Mesendoderm (in vitro differentiated cells): Measurements from ENCODE around the gene IPO7.
"Not testable (repeated sequence)": the region's sequence is repeated elsewhere in the genome, so short reads cannot be mapped to it uniquely, and the experiment has no call there.

ENCODE experiments used
- DNase-seq: peaks from one replicate; pipeline ENCODE4 v3.0.0; 2013
- H2AK5ac ChIP-seq: 2 replicates; pipeline ENCODE4 v1.6.1; 2013; ENCODE audit warnings: low read length, inconsistent platforms
- H2BK120ac ChIP-seq: 2 replicates; pipeline ENCODE4 v1.6.1; 2013; ENCODE audit warnings: low read depth, mild to moderate bottlenecking, low read length, moderate library complexity, mixed read lengths
- H2BK15ac ChIP-seq: replicated peaks from 2 replicates; pipeline ENCODE4 v1.6.1; 2013; ENCODE audit warnings: low read depth, mild to moderate bottlenecking, moderate library complexity
- H2BK5ac ChIP-seq: 2 replicates; pipeline ENCODE4 v1.6.1; 2013; ENCODE audit warnings: low read length, inconsistent platforms
- H3K18ac ChIP-seq: 2 replicates; pipeline ENCODE4 v1.6.1; 2013; ENCODE audit warnings: mild to moderate bottlenecking, low read length, mixed read lengths
- H3K23ac ChIP-seq: one replicate; pipeline ENCODE4 v1.6.1; 2013; ENCODE audit warnings: low read length
- H3K27ac ChIP-seq: 2 replicates; pipeline ENCODE4 v1.5.1; 2013; ENCODE audit warnings: low read depth, mild to moderate bottlenecking, inconsistent platforms, low read length, moderate library complexity
- H3K27me3 ChIP-seq: 2 replicates; pipeline ENCODE4 v1.6.1; 2013; ENCODE audit warnings: low read length, control low read depth, mild to moderate bottlenecking, inconsistent platforms; ENCODE audit not compliant: insufficient read depth, poor library complexity
- H3K36me3 ChIP-seq: 2 replicates; pipeline ENCODE4 v1.6.1; 2013; ENCODE audit warnings: low read length, inconsistent platforms; ENCODE audit not compliant: control insufficient read depth, insufficient read depth
- H3K4ac ChIP-seq: one replicate; pipeline ENCODE4 v1.6.1; 2013; ENCODE audit warnings: low read depth, mild to moderate bottlenecking, low read length, moderate library complexity
- H3K4me1 ChIP-seq: 2 replicates; pipeline ENCODE4 v1.6.1; 2013; ENCODE audit warnings: low read depth, low read length, inconsistent platforms; ENCODE audit not compliant: control insufficient read depth
- H3K4me2 ChIP-seq: 2 replicates; pipeline ENCODE4 v1.6.1; 2013; ENCODE audit warnings: low read length
- H3K4me3 ChIP-seq: 2 replicates; pipeline ENCODE4 v1.5.1; 2013; ENCODE audit warnings: mild to moderate bottlenecking, low read length
- H3K56ac ChIP-seq: one replicate; pipeline ENCODE4 v1.6.1; 2013; ENCODE audit warnings: low read length
- H3K79me1 ChIP-seq: 2 replicates; pipeline ENCODE4 v1.6.1; 2013; ENCODE audit warnings: low read length, inconsistent platforms
- H3K79me2 ChIP-seq: 2 replicates; pipeline ENCODE4 v1.6.1; 2013; ENCODE audit warnings: mild to moderate bottlenecking, low read length; ENCODE audit not compliant: control insufficient read depth, insufficient read depth
- H3K9ac ChIP-seq: 2 replicates; pipeline ENCODE4 v1.6.1; 2013; ENCODE audit warnings: low read length, inconsistent platforms
- H4K5ac ChIP-seq: one replicate; pipeline ENCODE4 v1.6.1; 2013; ENCODE audit warnings: low read length
- H4K8ac ChIP-seq: one replicate; pipeline ENCODE4 v1.6.1; 2013; ENCODE audit warnings: low read depth, mild to moderate bottlenecking, control low read depth, low read length, moderate library complexity
- WGBS: extraction: QIAGEN DNeasy Blood & Tissue Kit; methylation state at CpG from one replicate; pipeline ENCODE4 v1.1.7; 2013; ENCODE audit warnings: low lambda C conversion rate, missing lambda C conversion rate; ENCODE audit not compliant: insufficient coverage; ENCODE audit errors: extremely low coverage; 5-methylcytosine and 5-hydroxymethylcytosine counted together

Gene IPO7

GRCh38 chr11:9351321-9351881 is 33.1 kb upstream of the IPO7 start:
- H3K79me2 ChIP-seq, result no peaks in the 10 kb centered on the region

DNA sequence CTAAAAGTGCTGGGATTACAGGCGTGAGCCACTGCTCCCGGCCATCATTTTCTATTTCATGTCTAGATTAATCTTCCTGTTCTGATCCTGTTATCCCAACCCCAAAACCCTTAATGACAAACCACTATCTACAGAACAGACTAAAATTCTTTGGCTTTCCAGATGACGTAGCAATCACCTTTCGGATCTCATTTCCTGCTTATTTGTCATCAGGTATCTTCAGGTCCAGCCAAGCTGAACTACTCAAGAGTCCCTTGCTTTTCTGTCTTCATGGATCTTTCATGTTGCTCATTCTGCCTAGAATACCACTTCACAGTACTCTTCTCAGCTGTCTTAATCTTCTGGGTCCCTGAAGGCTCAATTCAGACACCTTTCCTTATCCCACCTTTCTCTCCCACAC is 27.4 kb upstream of the IPO7 start:
- peak; percentile 27 for DNase-seq

More at GRCh38 chr11:9351321-9351881, 33.1 kb upstream of the IPO7 start:
- Histone ChIP-seq H3K4me2 (no peak overlapping the region), H3K27ac (no peak overlapping the region), H2BK120ac (no peak overlapping the region), H4K8ac (no peak overlapping the region), H2BK5ac (no peak overlapping the region), H4K5ac (no peak overlapping the region), H3K4ac (no peak overlapping the region), H2AK5ac (no peak overlapping the region), H3K23ac (no peak overlapping the region), H2BK15ac (no peak overlapping the region), H3K18ac (no peak overlapping the region), H3K56ac (no peak overlapping the region), H3K4me3 (no peak overlapping the region), H3K4me1 (peaks cover 2% of the 10 kb centered on the region), H3K36me3 (no peaks in the 10 kb centered on the region), H3K9ac (no peak overlapping the region), H3K27me3 (no peaks in the 10 kb centered on the region), H3K79me1 (no peaks in the 10 kb centered on the region)
- no CpG with 5 or more reads among the region's 6 CpGs for WGBS
- peak; percentile 62 for DNase-seq

GRCh38 chr11:9360862-9361622 is 23.4 kb upstream of the IPO7 start:
- not testable (repeated sequence) for H3K9ac ChIP-seq, H3K18ac ChIP-seq, H2BK120ac ChIP-seq, H3K79me1 ChIP-seq, H3K4me1 ChIP-seq, H3K27me3 ChIP-seq, DNase-seq, H3K23ac ChIP-seq, H2AK5ac ChIP-seq, H4K8ac ChIP-seq, H2BK15ac ChIP-seq, H3K4me3 ChIP-seq, H3K27ac ChIP-seq, H3K4me2 ChIP-seq, H3K79me2 ChIP-seq, H4K5ac ChIP-seq, H3K56ac ChIP-seq, H2BK5ac ChIP-seq, H3K36me3 ChIP-seq
- WGBS, result no CpG with 5 or more reads among the region's 13 CpGs
- H3K4ac ChIP-seq, result peak overlapping the region; percentile 55

More for the DNA sequence above, 27.4 kb upstream of the IPO7 start:
- H3K27me3 ChIP-seq, result no peaks in the 10 kb centered on the region
- no peak overlapping the region for H4K8ac ChIP-seq
- no peak overlapping the region for H3K4ac ChIP-seq
- no peaks in the 10 kb centered on the region for H3K79me1 ChIP-seq
- H3K4me1 ChIP-seq, result no peaks in the 10 kb centered on the region
- no peak overlapping the region for H2AK5ac ChIP-seq
- H3K36me3 ChIP-seq, result no peaks in the 10 kb centered on the region
- no peak overlapping the region for H3K4me2 ChIP-seq
- no peak overlapping the region for H3K9ac ChIP-seq
- H2BK120ac ChIP-seq, result no peak overlapping the region
- no peak overlapping the region for H3K27ac ChIP-seq
- H2BK5ac ChIP-seq, result no peak overlapping the region
- H3K79me2 ChIP-seq, result no peaks in the 10 kb centered on the region
- no peak overlapping the region for H2BK15ac ChIP-seq
- no peak overlapping the region for H3K23ac ChIP-seq
- no peak overlapping the region for H3K4me3 ChIP-seq
- no peak overlapping the region for H3K18ac ChIP-seq
- no peak overlapping the region for H3K56ac ChIP-seq
- no peak overlapping the region for H4K5ac ChIP-seq
- WGBS, result no CpG with 5 or more reads among the region's 4 CpGs

- Histone ChIP-seq H2AK5ac (no peak overlapping the region), H3K27me3 (no peaks in the 10 kb centered on the region), H3K56ac (peak overlapping the region; percentile 78), H2BK15ac (peak overlapping the region; percentile 47), H2BK5ac (peak overlapping the region; percentile 57), H3K79me2 (no peaks in the 10 kb centered on the region), H3K18ac (peak overlapping the region; percentile 92), H3K4me3 (no peak overlapping the region), H2BK120ac (peak overlapping the region; percentile 93), H3K79me1 (no peaks in the 10 kb centered on the region), H3K36me3 (no peaks in the 10 kb centered on the region), H3K27ac (peak overlapping the region; percentile 63), H3K4me1 (peaks cover 7% of the 10 kb centered on the region), H3K4ac (peak overlapping the region; percentile 96), H3K23ac (no peak overlapping the region), H3K9ac (peak overlapping the region; percentile 3), H3K4me2 (no peak overlapping the region), H4K8ac (no peak overlapping the region), H4K5ac (no peak overlapping the region)
- DNase-seq, result peak; percentile 71
- no CpG with 5 or more reads among the region's 2 CpGs for WGBS
These were observed 22.0 kb upstream of the IPO7 start for GRCh38 chr11:9362393-9362863.

DNA sequence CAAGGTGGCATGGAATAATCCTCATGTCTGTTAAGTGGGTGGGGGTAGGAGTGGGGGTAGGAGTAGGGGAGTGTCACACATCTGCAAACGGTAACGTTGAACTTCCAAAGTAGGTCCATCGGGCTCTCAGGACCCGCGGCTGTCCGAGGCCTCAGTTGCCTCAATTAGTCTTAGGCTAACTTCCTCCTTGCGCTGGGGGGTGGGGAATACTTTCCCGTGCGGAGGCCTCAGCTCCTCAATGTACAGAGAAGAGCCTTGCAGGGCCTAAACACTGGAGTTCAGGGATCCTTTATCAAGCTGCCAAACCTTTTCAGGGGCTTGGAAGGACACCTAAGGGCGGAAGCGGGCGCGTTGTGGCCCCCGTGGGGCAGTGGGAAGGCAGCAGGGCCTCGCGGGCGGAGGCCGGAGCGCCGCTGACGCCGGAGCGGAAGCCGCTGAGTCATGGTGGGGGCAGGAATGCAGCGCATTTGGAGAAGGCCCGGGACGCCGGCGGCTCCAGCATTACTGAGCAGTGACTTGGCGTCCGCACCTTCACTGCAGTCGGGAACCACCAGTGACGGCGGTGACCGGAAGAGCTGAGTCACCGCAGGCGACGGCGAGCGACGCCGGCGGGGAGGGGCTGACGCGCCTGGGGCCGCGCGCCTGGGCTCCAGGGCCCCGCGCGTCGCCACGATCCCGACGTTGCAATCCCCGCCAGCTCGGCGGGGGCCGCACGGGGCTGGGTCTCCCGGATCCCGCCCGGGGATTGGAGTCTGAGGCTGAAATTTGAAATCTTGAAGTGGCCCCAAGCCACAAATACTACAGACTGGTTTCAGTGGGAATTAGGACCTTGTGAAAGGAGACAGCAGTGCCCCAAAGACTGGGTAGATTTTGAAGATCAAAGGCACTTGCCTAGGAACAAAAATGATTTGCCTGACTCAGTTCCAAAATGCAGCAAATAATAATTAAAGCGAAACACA is 20.2 kb upstream of the IPO7 start:
- H3K4me2 ChIP-seq, result peak overlapping the region; percentile 31
- H3K79me1 ChIP-seq, result no peaks in the 10 kb centered on the region
- WGBS, result no CpG with 5 or more reads among the region's 64 CpGs
- H3K18ac ChIP-seq, result peak overlapping the region; percentile 64
- H2BK15ac ChIP-seq, result peak overlapping the region; percentile 89
- peak overlapping the region; percentile 94 for H2AK5ac ChIP-seq
- peak overlapping the region; percentile 96 for H2BK120ac ChIP-seq
- peak overlapping the region; percentile 99 for H3K4ac ChIP-seq
- no peaks in the 10 kb centered on the region for H3K36me3 ChIP-seq
- DNase-seq, result peak; percentile 99
- peaks cover 7% of the 10 kb centered on the region for H3K4me1 ChIP-seq
- H3K27me3 ChIP-seq, result no peaks in the 10 kb centered on the region
- H3K23ac ChIP-seq, result peak overlapping the region; percentile 89
- H3K4me3 ChIP-seq, result no peak overlapping the region
- H4K8ac ChIP-seq, result peak overlapping the region; percentile 44
- H3K79me2 ChIP-seq, result no peaks in the 10 kb centered on the region
- H3K56ac ChIP-seq, result peak overlapping the region; percentile 93
- H3K9ac ChIP-seq, result peak overlapping the region; percentile 86
- peak overlapping the region; percentile 99 for H4K5ac ChIP-seq
- peak overlapping the region; percentile 93 for H3K27ac ChIP-seq
- peak overlapping the region; percentile 92 for H2BK5ac ChIP-seq
